Frontal cortex (tissue), 4 donors: ENCODE results near the gene POLQ. TPM values are rescaled to one million over a fixed set of nuclear protein-coding genes. Genes with fewer than 3 reads are reported as not detected.
"Not testable (repeated sequence)": the region's sequence is repeated elsewhere in the genome, so short reads cannot be mapped to it uniquely, and the experiment has no call there.

Experiments
- DNase-seq, 2 donors: peaks; one replicate each; pipeline ENCODE4 v3.0.0; 2012; ENCODE audit warnings: low spot score in 2 of 2
- FAIRE-seq: peaks from 2 replicates; lab custom pipeline; 2012; peaks lifted over from hg19 to GRCh38; lab: Jason Lieb, UNC
- total RNA-seq: library from RNA; depleted of rRNA; stranded (reverse); fragments of >200 nt; gene quantifications from one replicate; pipeline ENCODE4 v1.2.3, GENCODE V29; 2014
- donor health status: control.
- donor health status: control.
- donor health status: control.

Gene POLQ
- total RNA-seq, 1 donor from 2014 or later = 1.2 TPM

DNA sequence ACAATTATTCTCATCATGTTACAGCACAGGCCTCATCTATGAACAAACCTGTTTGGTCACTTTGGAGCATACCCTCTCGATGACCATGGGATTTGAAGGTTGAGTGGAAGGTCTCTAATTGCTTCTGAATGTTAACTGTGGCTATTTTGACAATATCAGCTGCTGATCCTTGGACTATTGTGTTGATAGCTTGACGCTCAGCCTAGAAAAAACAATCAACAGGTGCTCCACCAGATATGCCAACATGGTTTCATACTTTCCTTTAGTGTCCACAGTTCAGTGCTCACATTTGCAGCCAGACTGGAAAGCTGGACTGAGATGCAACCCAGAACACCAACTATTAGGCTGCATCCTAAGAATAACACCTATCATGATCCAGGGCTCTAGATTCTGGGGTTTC lies 109.7 kb downstream of the POLQ start:
- FAIRE-seq = no peak

DNA sequence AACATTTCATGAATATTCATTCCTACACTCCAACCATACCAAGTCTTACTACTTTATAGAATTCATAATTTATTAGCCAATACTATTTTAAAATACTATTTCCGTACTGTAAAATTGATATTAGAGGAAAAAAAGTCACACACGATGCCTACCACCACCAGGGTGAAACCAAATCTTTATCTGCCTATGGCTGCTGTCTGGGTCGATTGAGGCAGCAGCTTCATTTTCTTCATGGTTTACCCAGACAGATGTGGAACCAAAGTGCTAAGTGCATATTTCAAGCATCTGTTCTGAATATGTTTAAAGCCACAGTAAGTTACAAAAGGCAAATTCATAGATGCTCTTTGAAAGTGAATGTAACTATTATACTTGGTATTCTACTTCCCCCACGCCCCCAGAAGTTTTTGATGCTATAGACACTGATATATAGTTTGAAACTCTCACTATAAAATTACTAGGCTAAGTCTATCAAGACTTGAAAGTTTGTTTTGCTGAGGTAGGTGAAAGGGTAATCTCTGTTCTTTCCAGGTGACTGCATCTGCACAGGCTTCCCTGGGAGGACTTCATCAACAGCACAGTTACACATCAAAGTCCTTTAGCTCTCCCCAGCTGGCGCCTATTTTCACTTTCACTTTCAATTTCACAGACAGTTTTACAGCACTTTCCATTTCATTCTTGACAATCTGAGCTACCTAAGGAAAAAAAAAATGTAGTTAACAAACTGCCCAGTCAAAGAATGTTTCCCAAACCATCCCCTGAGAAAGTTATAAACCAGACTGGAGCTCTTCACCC lies 113.9 kb downstream of the POLQ start:
- DNase-seq (no peak), FAIRE-seq (no peak)

More for the DNA sequence above, 109.7 kb downstream of the POLQ start:
- DNase-seq = no peak

DNA sequence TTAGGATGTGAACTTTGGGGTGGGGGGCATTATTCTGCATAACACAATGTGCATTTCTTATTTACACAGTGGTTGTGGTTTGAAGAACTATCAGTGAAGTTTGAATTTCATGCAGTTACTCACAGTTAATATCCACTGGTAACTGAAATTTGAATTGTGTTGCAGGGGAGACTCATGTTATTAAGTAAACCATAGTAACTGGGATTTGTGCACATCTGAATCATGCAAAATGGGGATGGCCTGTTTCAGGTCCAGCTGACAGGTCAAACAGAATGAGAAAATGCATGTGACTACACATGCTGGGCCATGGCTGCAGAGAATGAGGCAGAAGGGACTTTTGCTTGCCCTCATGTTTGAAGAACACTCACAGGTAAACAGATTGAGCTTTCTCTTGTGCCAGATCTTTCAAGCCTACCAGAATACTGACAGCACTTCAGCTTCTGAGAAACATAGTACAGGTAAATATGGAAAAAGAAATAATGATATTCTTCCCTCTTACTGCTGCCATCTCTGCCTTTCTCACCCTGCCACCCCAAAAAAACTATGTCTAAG lies 115.0 kb downstream of the POLQ start:
- FAIRE-seq (no peak), DNase-seq (no peak)

DNA sequence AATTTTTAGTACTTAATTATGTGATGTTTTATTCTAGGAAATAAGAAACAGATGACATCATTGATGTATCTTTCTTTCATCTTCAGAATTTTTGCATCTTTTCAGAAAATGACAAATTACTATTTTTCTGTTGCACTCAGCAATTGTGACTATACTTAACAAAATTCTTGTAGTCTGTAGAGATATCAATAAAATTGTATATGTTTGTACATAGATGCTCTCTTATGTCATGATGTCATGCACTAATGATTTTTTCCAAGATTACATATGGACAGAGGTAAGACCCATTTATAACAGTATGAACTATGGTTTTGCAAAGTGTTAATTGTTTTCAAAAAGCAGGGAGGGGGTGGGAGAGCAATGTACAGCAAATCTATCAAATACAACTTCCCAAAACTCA lies 121.2 kb downstream of the POLQ start:
- DNase-seq = no peak
- no peak for FAIRE-seq

DNA sequence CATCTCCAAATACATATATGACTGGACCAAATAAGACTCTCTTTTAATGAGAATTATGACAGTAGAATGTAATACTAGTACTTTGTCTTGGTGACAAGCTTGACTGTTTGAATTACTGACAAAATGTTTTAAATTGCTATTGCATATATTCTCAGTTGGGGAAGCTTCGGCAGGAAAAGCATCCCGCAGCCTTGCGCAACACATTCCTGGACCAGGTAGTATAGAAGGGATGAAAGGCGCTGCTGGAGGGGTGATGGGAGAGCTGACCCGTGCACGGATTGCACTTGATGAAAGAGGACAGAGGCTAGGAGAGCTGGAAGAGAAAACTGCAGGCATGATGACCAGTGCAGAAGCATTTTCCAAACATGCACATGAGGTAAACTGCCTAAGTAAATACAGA lies 127.6 kb downstream of the POLQ start:
- FAIRE-seq (no peak), DNase-seq (no peak)

DNA sequence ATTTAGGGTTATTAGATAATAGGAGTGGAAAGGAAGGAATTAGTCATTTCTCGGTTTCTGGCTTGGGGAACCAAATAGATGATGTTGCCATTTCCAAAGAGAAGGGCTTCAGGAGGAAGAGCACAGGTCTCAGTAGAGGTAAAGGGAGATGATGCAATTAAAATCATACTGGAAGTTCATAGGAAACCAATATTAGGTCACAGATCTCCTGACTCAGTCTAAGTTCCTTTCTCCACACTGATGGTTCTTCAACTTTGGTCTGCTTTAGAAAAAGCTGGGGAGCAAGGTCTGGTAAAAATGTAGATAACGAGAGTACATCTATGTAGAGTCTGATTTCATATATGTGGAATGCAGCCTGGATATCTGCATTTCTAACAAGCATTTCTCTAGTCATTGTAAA lies 130.9 kb downstream of the POLQ start:
- FAIRE-seq (no peak), DNase-seq (no peak)

DNA sequence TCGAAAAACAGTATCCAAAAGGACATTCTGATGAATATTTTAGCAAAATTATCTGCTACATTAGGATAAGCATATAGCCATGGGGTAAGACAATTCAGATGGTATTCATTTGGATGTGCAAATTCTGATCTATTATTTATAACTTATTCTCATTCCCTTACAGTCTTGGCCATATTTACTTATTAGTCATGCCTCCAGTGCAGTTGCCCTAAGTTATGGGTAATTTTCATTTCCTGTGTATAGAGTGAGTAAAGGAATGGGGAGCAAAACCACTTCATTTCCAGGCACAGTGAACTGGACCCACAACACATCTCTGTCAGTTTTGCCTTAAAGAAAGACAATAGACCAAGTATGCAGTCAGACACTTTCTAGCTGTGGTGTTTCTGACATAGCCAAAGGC lies 134.3 kb downstream of the POLQ start:
- DNase-seq (no peak), FAIRE-seq (no peak)

DNA sequence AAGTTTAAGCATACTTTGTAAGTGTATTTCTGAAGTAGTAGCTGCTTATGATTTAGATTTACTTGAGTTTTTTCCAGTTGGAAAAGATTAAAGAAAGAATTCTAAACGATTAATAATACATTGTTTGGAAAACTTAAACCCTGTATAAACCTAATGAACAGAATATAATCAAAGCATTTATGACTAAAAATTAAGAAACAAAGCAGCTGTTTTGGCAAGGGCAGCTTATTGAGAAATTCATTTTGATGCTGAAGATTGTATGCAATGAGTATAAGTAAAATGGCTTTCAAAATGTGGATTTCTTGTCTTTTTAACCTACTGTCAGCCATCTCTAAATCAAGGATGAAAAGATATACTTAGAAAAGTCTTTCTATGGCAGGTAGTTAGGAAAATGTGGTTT lies 140.2 kb downstream of the POLQ start:
- no peak for DNase-seq
- no peak for FAIRE-seq

DNA sequence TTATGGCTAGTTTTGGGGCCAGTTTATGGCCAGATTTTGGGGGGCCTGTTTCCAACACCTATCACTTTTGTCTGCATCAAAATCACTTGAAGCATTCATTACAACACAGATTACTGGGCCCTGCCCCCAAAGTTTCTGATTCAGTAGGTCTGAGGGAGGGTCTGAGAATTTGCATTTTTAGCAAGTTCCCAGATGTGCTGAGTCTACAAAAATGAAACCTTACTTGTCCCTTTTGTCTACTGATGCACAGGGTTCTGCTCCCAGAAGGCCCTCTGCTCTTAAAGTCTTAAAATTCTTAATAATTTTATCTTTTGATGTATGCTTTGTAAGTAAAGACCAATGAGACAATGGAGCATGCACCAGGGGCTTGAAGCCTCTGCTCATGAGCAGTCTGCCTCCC lies 146.0 kb downstream of the POLQ start:
- no peak for DNase-seq
- FAIRE-seq = no peak

DNA sequence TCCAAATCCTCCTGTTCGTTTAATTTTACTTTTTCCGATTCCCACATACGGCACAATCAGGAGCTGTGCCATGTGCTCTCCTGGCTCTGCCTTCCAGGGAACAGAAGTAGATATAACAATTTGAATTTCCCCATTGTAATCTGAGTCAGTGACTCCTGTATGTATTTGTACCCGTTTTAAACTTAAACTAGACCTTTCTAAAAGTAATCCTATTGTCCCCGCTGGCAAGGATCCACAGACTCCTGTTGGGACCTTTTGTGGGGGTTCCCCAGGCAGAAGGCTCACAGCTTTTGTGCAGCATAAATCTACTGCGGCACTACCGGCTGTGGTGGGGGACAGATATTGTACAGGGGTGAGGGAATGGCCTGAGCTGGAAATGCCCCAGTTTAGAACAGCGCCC lies 147.7 kb downstream of the POLQ start:
- not testable (repeated sequence) for DNase-seq, FAIRE-seq

DNA sequence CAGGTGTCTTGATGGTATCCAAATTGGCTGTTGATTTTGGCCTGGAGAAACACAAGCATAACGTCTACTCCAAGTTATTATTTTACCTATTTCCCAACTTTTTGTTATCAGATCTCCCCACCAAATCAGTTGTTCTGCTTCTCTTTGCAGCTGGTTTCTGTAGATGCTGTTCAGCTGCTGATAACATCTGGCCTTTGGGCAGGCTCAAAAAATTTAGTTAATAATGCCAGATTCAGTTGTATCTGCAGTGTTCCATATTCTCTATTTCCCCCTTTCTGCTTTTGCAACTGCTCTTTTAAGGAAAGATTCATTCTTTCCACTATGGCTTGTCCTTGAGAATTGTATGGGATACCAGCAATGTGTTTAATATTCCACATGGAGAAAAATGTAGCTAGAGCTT lies 149.8 kb downstream of the POLQ start:
- not testable (repeated sequence) for DNase-seq, FAIRE-seq

DNA sequence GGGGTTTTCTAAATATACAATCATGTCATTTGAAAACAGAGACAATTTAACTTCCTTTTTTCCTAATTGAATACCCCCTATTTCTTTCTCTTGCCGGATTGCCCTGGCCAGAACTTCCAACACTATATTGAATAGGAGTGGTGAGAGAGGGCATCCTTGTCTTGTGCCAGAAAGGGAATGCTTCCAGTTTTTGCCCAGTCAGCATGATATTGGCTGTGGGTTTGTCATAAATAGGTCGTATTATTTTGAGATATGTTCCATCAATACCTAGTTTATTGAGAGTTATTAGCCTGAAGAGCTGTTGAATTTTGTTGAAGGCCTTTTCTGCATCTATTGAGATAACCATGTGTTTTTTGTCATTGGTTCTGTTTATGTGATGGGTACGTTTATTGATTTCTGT lies 157.5 kb downstream of the POLQ start:
- DNase-seq, FAIRE-seq: not testable (repeated sequence)

Other genes starting within 250 kb of the POLQ start
- not detected for gene ARGFX, start 22.0 kb upstream of the POLQ start, total RNA-seq
- gene FBXO40, start 47.4 kb upstream of the POLQ start, total RNA-seq = not detected
- 0.82 TPM for gene HCLS1, start 114.9 kb upstream of the POLQ start, total RNA-seq
- 42.4 TPM for gene GOLGB1, start 203.8 kb upstream of the POLQ start, total RNA-seq